DND-41 (cell line): ENCODE results near the gene TAMM41.

Experiments used
- ATAC-seq: fragments of 200-7000 bp; cut with Tn5 transposase; 3 replicates; pipeline ENCODE4 v1.9.1; 2021; ENCODE audit warnings: low read depth; ENCODE audit not compliant: insufficient read depth
- DNase-seq: peaks from one replicate; pipeline ENCODE4 v3.0.0-alpha.2; 2020
- H2AFZ ChIP-seq: 2 replicates; pipeline ENCODE4 v1.6.0; 2012; ENCODE audit warnings: low read depth, low read length
- H3K27ac ChIP-seq: 2 replicates; pipeline ENCODE4 v1.5.1; 2012; ENCODE audit warnings: low read length, inconsistent platforms
- H3K27me3 ChIP-seq: fragments of 200-600 bp; sonication (generic); 2 replicates; pipeline ENCODE4 v1.6.0; 2012; ENCODE audit warnings: low read length, mild to moderate bottlenecking, inconsistent platforms; ENCODE audit not compliant: insufficient read depth, poor library complexity
- H3K36me3 ChIP-seq: 2 replicates; pipeline ENCODE4 v1.5.1; 2012; ENCODE audit warnings: low read length, inconsistent platforms; ENCODE audit not compliant: insufficient read depth
- H3K4me1 ChIP-seq: 2 replicates; pipeline ENCODE4 v1.5.1; 2012; ENCODE audit warnings: mild to moderate bottlenecking, low read length; ENCODE audit not compliant: insufficient read depth
- H3K4me2 ChIP-seq: 2 replicates; pipeline ENCODE4 v1.6.0; 2012; ENCODE audit warnings: mild to moderate bottlenecking, moderate library complexity, low read length, inconsistent platforms; ENCODE audit not compliant: insufficient read depth
- H3K4me3 ChIP-seq, 2 experiments: fragments of 200-600 bp in 1 of 2; shearing (Covaris generic) in 1 of 2; 2 replicates each; pipeline ENCODE4 v1.5.1; 2012 to 2016; ENCODE audit warnings: inconsistent platforms in 2 of 2, low read length in 2 of 2, mild to moderate bottlenecking in 2 of 2, low read depth in 1 of 2, moderate library complexity in 1 of 2
- H3K79me2 ChIP-seq: 2 replicates; pipeline ENCODE4 v1.6.0; 2012; ENCODE audit warnings: low read length, inconsistent platforms; ENCODE audit not compliant: insufficient read depth
- H3K9ac ChIP-seq: 2 replicates; pipeline ENCODE4 v1.6.0; 2012; ENCODE audit warnings: low read depth, mild to moderate bottlenecking, inconsistent platforms, low read length, moderate library complexity
- H3K9me3 ChIP-seq: 2 replicates; pipeline ENCODE4 v1.5.1; 2012; ENCODE audit warnings: low read length, moderate library complexity, mild to moderate bottlenecking, inconsistent platforms; ENCODE audit not compliant: insufficient read depth, severe bottlenecking
- H4K20me1 ChIP-seq: 2 replicates; pipeline ENCODE4 v1.6.0; 2012; ENCODE audit warnings: low read length; ENCODE audit not compliant: insufficient read depth
- CTCF ChIP-seq: IDR thresholded peaks from 2 replicates; pipeline ENCODE4 v1.5.1; 2012; ENCODE audit warnings: borderline replicate concordance, low read length, moderate library complexity, mild to moderate bottlenecking; ENCODE audit not compliant: poor library complexity, severe bottlenecking; ENCODE audit errors: extremely low read depth
- EZH2 ChIP-seq: IDR thresholded peaks from 3 replicates; pipeline ENCODE4 v1.6.1; 2012; ENCODE audit warnings: borderline replicate concordance, low read depth, mild to moderate bottlenecking, moderate library complexity, low read length, inconsistent platforms; ENCODE audit not compliant: severe bottlenecking

The TAMM41 gene

DNA sequence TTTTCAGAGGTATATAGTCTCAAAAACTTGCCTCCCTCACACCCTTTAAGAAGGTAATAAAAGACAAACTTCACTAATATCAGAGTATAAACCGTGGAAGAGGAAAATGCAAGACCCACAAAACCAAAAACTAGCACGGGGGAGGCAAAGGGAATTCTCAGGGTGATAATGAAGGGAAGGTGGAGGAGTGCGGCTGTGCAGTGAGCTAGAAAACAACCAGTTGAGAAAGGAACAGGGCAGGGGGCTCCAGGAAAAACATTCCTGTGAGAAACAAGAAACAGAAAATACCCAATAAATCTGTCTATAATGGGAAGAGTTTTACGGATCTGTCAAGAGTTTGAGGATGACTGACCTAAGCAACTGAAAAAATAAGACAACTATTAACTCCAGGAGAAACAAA lies 31.6 kb downstream of the TAMM41 start:
- Histone ChIP-seq H3K4me1 (no peaks in the 10 kb centered on the region), H3K27me3 (no peaks in the 10 kb centered on the region), H3K9me3 (no peaks in the 10 kb centered on the region), H3K9ac (no peak overlapping the region), H3K27ac (no peak overlapping the region), H3K4me2 (no peak overlapping the region), H3K79me2 (no peaks in the 10 kb centered on the region), H2AFZ (no peak overlapping the region), H4K20me1 (no peaks in the 10 kb centered on the region), H3K4me3 (no peak overlapping the region), H3K36me3 (peaks cover 58% of the 10 kb centered on the region)
- TF ChIP-seq CTCF, result no peak
- TF ChIP-seq EZH2, result no peak
- ATAC-seq, result no peak
- DNase-seq, result no peak

GRCh38 chr3:11814663-11815062 lies 32.0 kb downstream of the TAMM41 start:
- Histone ChIP-seq H3K36me3 (peaks cover 58% of the 10 kb centered on the region), H3K4me2 (no peak overlapping the region), H3K27ac (no peak overlapping the region), H3K4me3 (no peak overlapping the region), H3K4me1 (no peaks in the 10 kb centered on the region), H2AFZ (no peak overlapping the region), H3K27me3 (no peaks in the 10 kb centered on the region), H3K79me2 (no peaks in the 10 kb centered on the region), H3K9me3 (no peaks in the 10 kb centered on the region), H4K20me1 (no peaks in the 10 kb centered on the region), H3K9ac (no peak overlapping the region)
- no peak for TF ChIP-seq CTCF
- no peak for TF ChIP-seq EZH2
- DNase-seq (no peak), ATAC-seq (no peak)

DNA sequence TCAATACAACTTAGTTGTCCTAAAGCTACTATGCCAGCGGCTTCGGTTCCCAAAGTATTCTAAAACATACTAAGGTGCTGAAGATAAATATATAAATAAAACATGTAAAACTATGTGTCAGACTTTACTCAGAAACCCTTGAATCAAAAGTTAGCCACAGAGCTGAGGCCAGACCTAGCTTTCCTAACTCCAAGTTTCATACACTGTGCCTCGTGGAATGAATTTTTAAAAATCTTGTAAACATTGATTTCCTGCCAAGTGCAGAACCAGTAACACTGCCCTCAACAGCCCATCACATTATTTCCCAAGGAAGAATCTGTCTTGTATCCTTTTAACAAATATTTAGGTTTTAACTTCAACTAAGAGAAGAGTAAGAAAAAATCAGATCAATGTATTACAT lies 36.4 kb downstream of the TAMM41 start:
- Histone ChIP-seq H4K20me1 (no peaks in the 10 kb centered on the region), H3K4me1 (no peaks in the 10 kb centered on the region), H3K9ac (no peak overlapping the region), H3K27ac (no peak overlapping the region), H3K4me3 (no peak overlapping the region), H3K4me2 (no peak overlapping the region), H3K9me3 (no peaks in the 10 kb centered on the region), H3K79me2 (no peaks in the 10 kb centered on the region), H2AFZ (no peak overlapping the region), H3K27me3 (no peaks in the 10 kb centered on the region), H3K36me3 (peaks cover 74% of the 10 kb centered on the region)
- DNase-seq (no peak), ATAC-seq (no peak)
- TF ChIP-seq CTCF (no peak), EZH2 (no peak)

DNA sequence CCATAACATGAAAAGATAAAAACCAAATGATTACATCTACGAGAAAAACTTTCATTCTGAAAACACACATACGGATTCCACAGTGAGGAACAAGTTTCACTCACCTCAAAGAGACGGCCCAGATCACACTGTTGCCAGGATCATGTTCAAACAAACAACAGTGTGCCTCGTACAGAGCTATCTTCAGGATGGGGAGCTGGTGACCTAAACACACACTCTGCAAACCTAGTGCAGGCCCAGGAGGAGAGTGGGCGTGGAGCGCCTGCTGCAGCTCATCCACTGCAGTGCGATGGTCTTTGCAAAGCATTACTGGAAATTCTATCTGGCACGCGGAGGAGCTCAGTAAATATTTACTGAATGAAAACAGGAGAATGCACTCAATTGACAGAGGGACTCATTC lies 38.5 kb downstream of the TAMM41 start:
- Histone ChIP-seq H3K27me3 (no peaks in the 10 kb centered on the region), H3K4me3 (no peak overlapping the region), H3K27ac (no peak overlapping the region), H3K79me2 (no peaks in the 10 kb centered on the region), H3K9me3 (no peaks in the 10 kb centered on the region), H2AFZ (no peak overlapping the region), H3K4me2 (no peak overlapping the region), H3K36me3 (peaks cover 75% of the 10 kb centered on the region), H3K4me1 (no peaks in the 10 kb centered on the region), H4K20me1 (no peaks in the 10 kb centered on the region), H3K9ac (no peak overlapping the region)
- DNase-seq, result no peak
- ATAC-seq, result no peak
- TF ChIP-seq EZH2, result no peak
